ENCODE results near the gene CD34. TPM values are rescaled to one million over a fixed set of nuclear protein-coding genes. Genes with fewer than 3 reads are reported as not detected.

CD34 gene
- total RNA-seq, 1 experiment from 2014 or later = not detected

GRCh38 chr1:207876131-207876530, 34.8 kb downstream of the CD34 start:
- DNase-seq (ENCODE audit: low read depth) = no peak

- DNase-seq (ENCODE audit: low read depth) = no peak
Observed at GRCh38 chr1:207875532-207875931, 35.4 kb downstream of the CD34 start.

GRCh38 chr1:207873055-207873890, 37.7 kb downstream of the CD34 start:
- no peak for DNase-seq (ENCODE audit: low read depth)

- DNase-seq (ENCODE audit: low read depth) = no peak
Observed at GRCh38 chr1:207872621-207873020, 38.3 kb downstream of the CD34 start.

- DNase-seq (ENCODE audit: low read depth) = no peak
Observed at GRCh38 chr1:207871117-207871649, 39.7 kb downstream of the CD34 start.

- DNase-seq (ENCODE audit: low read depth) = no peak
Observed at GRCh38 chr1:207870306-207871031, 40.5 kb downstream of the CD34 start.

GRCh38 chr1:207869859-207870258, 41.1 kb downstream of the CD34 start:
- no peak for DNase-seq (ENCODE audit: low read depth)

- peak; percentile 77 for DNase-seq (ENCODE audit: low read depth)
Observed at GRCh38 chr1:207868774-207869721, 41.9 kb downstream of the CD34 start.

GRCh38 chr1:207868251-207868773, 42.6 kb downstream of the CD34 start:
- peak; percentile 24 for DNase-seq (ENCODE audit: low read depth)

GRCh38 chr1:207867136-207868109, 43.5 kb downstream of the CD34 start:
- DNase-seq (ENCODE audit: low read depth) = no peak

GRCh38 chr1:207866471-207867135, 44.3 kb downstream of the CD34 start:
- no peak for DNase-seq (ENCODE audit: low read depth)

GRCh38 chr1:207863893-207864535, 46.9 kb downstream of the CD34 start:
- DNase-seq (ENCODE audit: low read depth) = no peak

GRCh38 chr1:207862241-207862787, 48.6 kb downstream of the CD34 start:
- no peak for DNase-seq (ENCODE audit: low read depth)

GRCh38 chr1:207861442-207862177, 49.3 kb downstream of the CD34 start:
- DNase-seq (ENCODE audit: low read depth) = no peak

- no peak for DNase-seq (ENCODE audit: low read depth)
Observed at GRCh38 chr1:207860531-207860930, 50.4 kb downstream of the CD34 start.

- DNase-seq (ENCODE audit: low read depth) = no peak
Observed at GRCh38 chr1:207858806-207859205, 52.1 kb downstream of the CD34 start.

- no peak for DNase-seq (ENCODE audit: low read depth)
Observed at GRCh38 chr1:207858281-207858680, 52.6 kb downstream of the CD34 start.

GRCh38 chr1:207857447-207857846, 53.5 kb downstream of the CD34 start:
- DNase-seq (ENCODE audit: low read depth) = no peak
